Skeletal muscle satellite cell (primary cell): Measurements from ENCODE around the gene UNC45B. TPM values are rescaled to one million over a fixed set of nuclear protein-coding genes. Genes with fewer than 3 reads are reported as not detected.
"Not testable (repeated sequence)": the region's sequence is repeated elsewhere in the genome, so short reads cannot be mapped to it uniquely, and the experiment has no call there.

Experiments used
- H3K27me3 ChIP-seq: 2 replicates; pipeline ENCODE4 v1.7.0; 2013; ENCODE audit warnings: low read length; ENCODE audit not compliant: control insufficient read depth, insufficient read depth
- H3K36me3 ChIP-seq: 2 replicates; pipeline ENCODE4 v1.7.0; 2013; ENCODE audit warnings: mild to moderate bottlenecking, control low read depth, low read length; ENCODE audit not compliant: insufficient read depth
- H3K4me1 ChIP-seq: 2 replicates; pipeline ENCODE4 v1.7.0; 2013; ENCODE audit warnings: low read length; ENCODE audit not compliant: control insufficient read depth, insufficient read depth
- H3K4me2 ChIP-seq: 2 replicates; pipeline ENCODE4 v1.7.0; 2013; ENCODE audit warnings: mild to moderate bottlenecking, low read length
- H3K4me3 ChIP-seq: 2 replicates; pipeline ENCODE4 v1.7.0; 2013; ENCODE audit warnings: low read length
- H3K9ac ChIP-seq: 2 replicates; pipeline ENCODE4 v1.7.0; 2013; ENCODE audit warnings: mild to moderate bottlenecking, low read depth, low read length, moderate library complexity
- H3K9me3 ChIP-seq: replicated peaks from 2 replicates; pipeline ENCODE4 v1.7.0; 2013; ENCODE audit warnings: mild to moderate bottlenecking, control low read depth, low read length
- total RNA-seq: library from RNA; depleted of rRNA; stranded (reverse); fragments of >200 nt; gene quantifications from 2 replicates; pipeline ENCODE4 v1.2.3, GENCODE V29; 2012; rRNA removed

UNC45B gene, protein sequence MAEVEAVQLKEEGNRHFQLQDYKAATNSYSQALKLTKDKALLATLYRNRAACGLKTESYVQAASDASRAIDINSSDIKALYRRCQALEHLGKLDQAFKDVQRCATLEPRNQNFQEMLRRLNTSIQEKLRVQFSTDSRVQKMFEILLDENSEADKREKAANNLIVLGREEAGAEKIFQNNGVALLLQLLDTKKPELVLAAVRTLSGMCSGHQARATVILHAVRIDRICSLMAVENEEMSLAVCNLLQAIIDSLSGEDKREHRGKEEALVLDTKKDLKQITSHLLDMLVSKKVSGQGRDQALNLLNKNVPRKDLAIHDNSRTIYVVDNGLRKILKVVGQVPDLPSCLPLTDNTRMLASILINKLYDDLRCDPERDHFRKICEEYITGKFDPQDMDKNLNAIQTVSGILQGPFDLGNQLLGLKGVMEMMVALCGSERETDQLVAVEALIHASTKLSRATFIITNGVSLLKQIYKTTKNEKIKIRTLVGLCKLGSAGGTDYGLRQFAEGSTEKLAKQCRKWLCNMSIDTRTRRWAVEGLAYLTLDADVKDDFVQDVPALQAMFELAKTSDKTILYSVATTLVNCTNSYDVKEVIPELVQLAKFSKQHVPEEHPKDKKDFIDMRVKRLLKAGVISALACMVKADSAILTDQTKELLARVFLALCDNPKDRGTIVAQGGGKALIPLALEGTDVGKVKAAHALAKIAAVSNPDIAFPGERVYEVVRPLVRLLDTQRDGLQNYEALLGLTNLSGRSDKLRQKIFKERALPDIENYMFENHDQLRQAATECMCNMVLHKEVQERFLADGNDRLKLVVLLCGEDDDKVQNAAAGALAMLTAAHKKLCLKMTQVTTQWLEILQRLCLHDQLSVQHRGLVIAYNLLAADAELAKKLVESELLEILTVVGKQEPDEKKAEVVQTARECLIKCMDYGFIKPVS
- total RNA-seq = 2.0 TPM in 1 of 2 replicates, not detected in the other

DNA sequence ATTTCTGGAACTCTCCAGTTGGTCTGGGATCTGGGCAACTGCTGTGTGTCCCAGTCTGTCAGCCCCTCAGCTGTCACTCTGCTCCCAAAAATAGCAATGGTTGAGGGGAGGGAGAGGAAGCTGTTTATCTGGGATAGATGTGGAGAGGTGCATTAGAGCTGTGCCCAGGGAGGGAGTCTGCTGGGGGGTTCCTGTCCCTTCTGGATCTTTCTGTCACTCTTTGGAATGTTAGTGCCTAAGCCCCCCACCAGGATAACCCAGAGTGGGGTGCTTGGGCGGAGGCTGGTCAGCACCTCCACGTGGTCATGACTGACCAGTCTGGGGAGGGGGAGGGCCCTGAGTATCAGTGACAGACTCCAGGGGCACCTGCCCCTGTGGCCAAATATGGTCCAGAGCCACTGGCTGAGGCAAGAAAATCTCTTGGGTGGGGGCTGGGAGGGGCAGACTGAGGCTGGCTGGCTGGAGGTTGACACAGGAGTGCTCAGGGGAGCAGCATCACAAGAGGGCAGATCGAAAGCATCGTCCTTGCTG, at the start of gene UNC45B:
Gene UNC45B, plus strand, starts transcription at position 443 of the 531 bp plus-strand sequence. CDS start 447 bp downstream, outside the sequence.
- Histone ChIP-seq H3K4me2 (no peak within 1 kb of the TSS), H3K36me3 (no peaks in the 10 kb centered on the region), H3K4me1 (no peaks in the 10 kb centered on the region), H3K27me3 (peaks cover 22% of the 10 kb centered on the region), H3K4me3 (no peak within 1 kb of the TSS), H3K9me3 (no peaks in the 10 kb centered on the region), H3K9ac (no peak within 1 kb of the TSS)

DNA sequence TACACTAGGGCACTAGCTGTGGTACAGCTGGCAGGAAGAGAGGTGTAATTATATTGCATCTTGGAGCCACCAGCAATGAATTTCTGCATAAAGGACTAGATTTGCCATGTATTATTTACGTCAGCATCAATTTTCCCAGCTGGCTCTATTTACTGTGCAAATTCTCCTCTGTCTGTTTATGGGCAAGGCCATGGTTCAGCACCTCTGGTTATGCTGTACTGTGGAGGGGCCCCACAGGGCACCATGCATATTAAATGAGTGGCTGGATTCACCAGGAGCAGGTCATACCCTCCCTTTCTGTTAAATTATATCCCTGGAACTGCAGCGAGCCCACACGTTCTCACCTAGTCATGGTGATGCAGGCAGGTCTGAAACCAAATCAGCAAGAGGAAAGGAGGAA, 47.7 kb upstream of the UNC45B start:
- H3K36me3 ChIP-seq = peaks cover 40% of the 10 kb centered on the region
- H3K4me1 ChIP-seq = peaks cover 4% of the 10 kb centered on the region
- no peaks in the 10 kb centered on the region for H3K27me3 ChIP-seq

DNA sequence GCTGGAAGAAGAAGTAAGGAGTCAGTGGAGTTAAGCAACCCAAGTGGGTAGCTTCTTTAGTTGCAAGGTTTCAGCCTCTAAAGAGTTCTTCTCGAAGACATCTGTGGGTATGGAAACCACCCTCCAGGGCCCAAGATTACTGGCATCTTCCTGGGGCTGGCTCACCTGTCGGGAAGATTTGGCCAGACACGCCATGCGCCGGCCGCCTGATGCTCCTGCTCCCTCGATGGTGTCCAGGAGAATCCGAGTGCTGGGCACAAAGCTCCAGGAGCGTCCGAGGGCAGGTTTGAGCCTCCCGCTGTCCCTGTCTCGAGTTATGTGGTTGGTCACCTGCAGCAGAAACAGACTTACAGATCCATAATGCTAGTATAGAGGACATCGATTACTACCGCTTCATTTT, 46.6 kb upstream of the UNC45B start:
- Histone ChIP-seq H3K4me1 (no peaks in the 10 kb centered on the region), H3K9me3 (no peaks in the 10 kb centered on the region), H3K4me3 (no peak overlapping the region), H3K27me3 (no peaks in the 10 kb centered on the region), H3K9ac (no peak overlapping the region), H3K4me2 (no peak overlapping the region), H3K36me3 (peaks cover 47% of the 10 kb centered on the region)

More for the DNA sequence above, 47.7 kb upstream of the UNC45B start:
- H3K9ac ChIP-seq = no peak overlapping the region
- H3K4me3 ChIP-seq = no peak overlapping the region
- H3K4me2 ChIP-seq = no peak overlapping the region
- no peaks in the 10 kb centered on the region for H3K9me3 ChIP-seq

DNA sequence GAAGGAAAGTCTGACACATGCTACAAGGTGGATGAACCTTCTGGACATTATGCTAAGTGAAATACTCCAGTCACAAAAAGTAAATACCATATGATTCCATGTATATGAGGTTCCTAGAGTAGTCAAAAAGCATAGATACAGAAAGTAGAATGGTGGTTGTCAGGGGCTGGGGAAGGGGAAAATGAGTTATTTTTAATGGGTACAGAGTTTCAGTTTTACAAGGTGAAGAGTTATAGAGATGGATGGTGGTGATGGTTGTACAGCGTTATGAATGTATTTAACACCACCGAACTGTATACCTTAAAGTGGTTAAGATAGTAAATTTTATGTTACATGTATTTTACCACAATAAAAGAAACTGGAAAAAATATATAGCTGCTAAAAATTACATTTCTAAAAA, 45.9 kb upstream of the UNC45B start:
- Histone ChIP-seq H3K36me3 (peaks cover 54% of the 10 kb centered on the region), H3K4me1 (no peaks in the 10 kb centered on the region)

DNA sequence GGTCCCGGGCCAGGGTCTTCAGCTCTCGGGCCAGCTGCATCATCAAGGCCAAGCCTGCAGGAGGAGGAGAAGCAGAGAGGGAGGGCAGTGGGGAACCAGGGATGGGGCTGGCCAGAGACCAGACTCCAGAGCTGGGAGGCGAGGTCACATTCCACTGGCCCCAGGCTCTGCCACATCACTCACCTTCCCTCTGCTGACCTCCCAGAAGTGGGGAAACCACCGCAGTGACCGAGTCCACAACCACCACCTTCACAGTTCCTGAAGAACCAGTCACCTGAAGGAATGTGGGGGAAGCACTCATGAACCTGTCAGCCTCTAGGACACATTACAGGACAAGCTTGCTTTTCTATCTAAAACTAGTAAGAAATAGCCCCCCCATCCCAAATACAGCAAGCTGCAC, 44.3 kb upstream of the UNC45B start:
- Histone ChIP-seq H3K4me3 (no peak overlapping the region), H3K27me3 (no peaks in the 10 kb centered on the region), H3K9me3 (no peaks in the 10 kb centered on the region), H3K9ac (no peak overlapping the region), H3K36me3 (peaks cover 54% of the 10 kb centered on the region), H3K4me1 (no peaks in the 10 kb centered on the region), H3K4me2 (no peak overlapping the region)

More for the DNA sequence above, 45.9 kb upstream of the UNC45B start:
- Histone ChIP-seq H3K27me3 (no peaks in the 10 kb centered on the region), H3K4me2 (no peak overlapping the region), H3K9me3 (no peaks in the 10 kb centered on the region), H3K4me3 (no peak overlapping the region), H3K9ac (no peak overlapping the region)

DNA sequence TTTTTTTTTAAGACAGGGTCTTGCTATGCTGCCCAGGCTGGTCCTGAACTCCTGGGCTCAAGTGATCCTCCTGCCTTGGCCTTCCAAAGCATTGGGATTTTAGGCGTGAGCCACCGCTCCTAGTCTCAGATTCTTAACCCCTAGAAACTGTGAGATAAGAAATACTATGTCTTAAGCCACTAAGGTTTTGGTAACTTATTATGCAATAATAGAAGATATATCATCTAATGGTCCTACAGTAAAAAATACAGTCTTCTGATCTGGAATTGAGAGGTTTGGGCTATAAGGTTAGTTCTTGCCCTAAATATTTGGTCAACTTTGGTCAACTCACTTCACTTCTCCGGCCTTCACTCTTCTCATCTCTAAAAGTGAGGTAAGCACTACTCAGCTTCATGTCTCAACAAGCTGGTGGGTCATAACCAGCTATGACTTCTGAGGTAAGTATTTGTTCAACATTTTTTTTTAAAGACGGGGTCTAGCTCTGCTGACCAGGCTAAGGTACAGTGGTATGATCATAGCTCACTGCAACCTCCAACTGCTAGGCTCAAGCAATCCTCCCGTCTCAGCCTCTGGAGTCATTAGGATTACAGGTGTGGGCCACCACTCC, 42.7 kb upstream of the UNC45B start:
- H3K36me3 ChIP-seq = peaks cover 41% of the 10 kb centered on the region
- H3K4me1 ChIP-seq = no peaks in the 10 kb centered on the region
- no peak overlapping the region for H3K4me3 ChIP-seq
- no peaks in the 10 kb centered on the region for H3K27me3 ChIP-seq
- H3K9me3 ChIP-seq = no peaks in the 10 kb centered on the region
- H3K4me2 ChIP-seq = no peak overlapping the region
- H3K9ac ChIP-seq = no peak overlapping the region

DNA sequence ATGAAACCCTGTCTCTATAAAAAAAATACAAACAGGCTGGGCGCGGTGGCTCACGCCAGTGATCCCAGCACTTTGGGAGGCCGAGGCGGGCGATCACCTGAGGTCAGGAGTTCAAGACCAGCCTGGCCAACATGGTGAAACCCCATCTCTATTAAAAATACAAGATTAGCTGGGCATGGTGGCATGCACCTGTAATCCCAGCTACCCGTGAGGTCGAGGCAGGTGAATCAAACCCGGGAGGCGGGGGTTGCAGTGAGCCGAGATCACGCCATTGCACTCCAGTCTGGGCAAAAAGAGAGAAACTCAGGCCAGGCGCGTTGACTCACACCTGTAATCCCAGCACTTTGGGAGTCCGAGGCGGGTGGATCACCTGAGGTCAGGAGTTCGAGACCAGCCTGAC, 36.8 kb upstream of the UNC45B start:
- not testable (repeated sequence) for H3K4me1 ChIP-seq, H3K4me3 ChIP-seq, H3K9ac ChIP-seq, H3K9me3 ChIP-seq, H3K27me3 ChIP-seq, H3K4me2 ChIP-seq
- peaks cover 15% of the 10 kb centered on the region for H3K36me3 ChIP-seq

DNA sequence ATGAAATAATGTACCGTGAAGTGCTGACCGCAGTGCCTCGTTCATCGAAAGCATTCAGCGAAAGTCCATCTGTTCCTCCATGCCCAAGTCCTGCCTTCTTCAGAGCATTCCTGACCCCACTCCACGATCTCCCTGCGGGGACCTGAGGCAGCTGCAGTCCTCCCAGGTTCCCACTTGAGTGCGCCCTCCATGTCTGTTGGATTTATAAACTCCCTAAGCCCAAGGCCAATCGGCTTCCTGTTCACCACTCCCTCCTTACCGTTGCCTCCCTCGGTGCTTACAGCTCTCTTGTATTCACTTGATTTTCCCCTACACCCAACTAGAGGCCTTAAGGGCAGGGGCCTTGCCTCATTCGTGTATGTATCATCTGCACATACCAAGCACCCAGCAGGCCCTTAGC, 30.8 kb upstream of the UNC45B start:
- H3K4me3 ChIP-seq = no peak overlapping the region
- H3K4me2 ChIP-seq = no peak overlapping the region
- no peaks in the 10 kb centered on the region for H3K27me3 ChIP-seq
- H3K36me3 ChIP-seq = peaks cover 6% of the 10 kb centered on the region
- H3K9ac ChIP-seq = no peak overlapping the region
- peaks cover 18% of the 10 kb centered on the region for H3K4me1 ChIP-seq
- no peaks in the 10 kb centered on the region for H3K9me3 ChIP-seq

DNA sequence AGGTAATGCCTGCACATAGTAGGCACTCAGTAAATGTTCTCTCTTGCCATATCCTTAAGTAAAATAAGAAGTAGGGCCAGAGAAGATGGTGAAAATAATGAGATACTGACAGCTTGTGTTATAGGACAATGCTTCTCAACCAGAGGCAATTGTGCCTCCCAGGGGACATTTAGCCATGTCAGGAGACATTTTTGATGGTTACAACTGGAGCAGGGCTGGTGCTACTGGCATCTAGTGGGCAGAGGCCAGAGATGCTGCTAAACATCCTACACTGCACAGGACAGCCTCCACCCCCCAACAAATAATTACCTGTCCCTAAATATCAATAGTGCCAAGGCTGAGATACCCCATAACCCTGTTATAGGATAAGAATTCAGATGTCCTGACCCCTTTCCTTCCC, 29.6 kb upstream of the UNC45B start:
- Histone ChIP-seq H3K4me2 (peak overlapping the region; percentile 98), H3K4me1 (peaks cover 18% of the 10 kb centered on the region), H3K9ac (no peak overlapping the region), H3K27me3 (no peaks in the 10 kb centered on the region), H3K4me3 (no peak overlapping the region), H3K36me3 (peaks cover 6% of the 10 kb centered on the region), H3K9me3 (no peaks in the 10 kb centered on the region)

DNA sequence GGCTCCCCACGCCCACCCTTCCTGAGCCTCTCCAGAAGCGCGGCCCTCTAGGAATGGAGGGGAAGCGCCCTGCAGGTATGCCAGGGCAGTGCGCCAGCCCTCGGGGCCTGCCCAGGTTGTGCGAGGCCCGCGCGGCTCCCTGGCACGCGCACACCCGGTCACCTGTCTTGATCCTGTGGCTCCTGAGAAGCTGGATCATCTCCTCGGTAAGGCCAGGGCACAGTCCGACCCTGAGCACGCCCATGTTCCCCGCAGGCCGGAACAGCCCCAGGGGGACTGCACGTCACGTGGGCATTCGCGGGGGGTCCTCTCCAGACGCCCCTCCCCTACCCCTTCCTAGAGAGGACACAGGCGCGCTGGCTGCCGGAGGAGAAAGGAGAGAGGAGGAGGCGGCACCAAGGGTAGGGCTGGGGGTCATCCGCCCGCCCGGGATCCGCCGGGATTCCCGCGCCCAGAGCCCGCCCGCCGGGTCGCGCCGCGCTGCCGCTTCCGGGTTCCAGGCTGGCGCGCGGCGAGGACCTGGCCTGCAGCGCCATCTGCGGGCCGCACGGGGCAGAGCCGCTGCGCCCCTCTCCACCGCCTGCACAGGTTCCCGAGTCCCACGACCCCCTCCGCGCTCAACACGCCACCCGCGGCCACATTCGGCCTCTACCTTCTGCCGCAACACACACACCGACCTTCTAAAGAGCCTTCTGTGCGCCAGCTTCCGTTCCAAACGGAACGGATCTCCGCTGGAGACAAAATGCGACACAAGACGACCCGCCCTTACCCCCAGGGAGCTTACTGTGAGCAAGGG, 28.0 kb upstream of the UNC45B start, which contains the start of gene RAD51D:
Gene RAD51D, minus strand, starts transcription at position 491 of the 796 bp plus-strand sequence. Its CDS starts 247 bp downstream, at position 244.
- Histone ChIP-seq H3K9ac (peak within 1 kb of the TSS; percentile 96), H3K36me3 (peaks cover 6% of the 10 kb centered on the region), H3K4me3 (peak within 1 kb of the TSS; percentile 96), H3K27me3 (no peaks in the 10 kb centered on the region), H3K4me2 (peak within 1 kb of the TSS; percentile 98), H3K9me3 (no peaks in the 10 kb centered on the region), H3K4me1 (peaks cover 18% of the 10 kb centered on the region)
